Smooth muscle cell (in vitro differentiated cells): ENCODE data around the gene RRP1. TPM values are rescaled to one million over a fixed set of nuclear protein-coding genes. Genes with fewer than 3 reads are reported as not detected.

ENCODE experiments used
- DNase-seq: peaks from one replicate; lab custom pipeline; 2025; ENCODE audit not compliant: unreplicated experiment; lab: John Stamatoyannopoulos, UW
- H2AFZ ChIP-seq: fragments of 200-600 bp; sonication (generic); 2 replicates; pipeline ENCODE4 v1.6.0; 2016; ENCODE audit warnings: antibody characterized with exemption, low read depth, mild to moderate bottlenecking
- H3F3A ChIP-seq: fragments of 200-600 bp; sonication (generic); 2 replicates; pipeline ENCODE4 v1.6.0; 2017; ENCODE audit warnings: antibody characterized with exemption, low read depth
- H3K27ac ChIP-seq: fragments of 200-600 bp; sonication (generic); 2 replicates; pipeline ENCODE4 v1.5.1; 2016; ENCODE audit warnings: low read depth, mild to moderate bottlenecking
- H3K27me3 ChIP-seq: fragments of 200-600 bp; sonication (generic); 2 replicates; pipeline ENCODE4 v1.6.1; 2016; ENCODE audit warnings: low read depth, mild to moderate bottlenecking
- H3K36me3 ChIP-seq: fragments of 200-600 bp; sonication (generic); 2 replicates; pipeline ENCODE4 v1.5.1; 2016; ENCODE audit warnings: low read depth
- H3K4me1 ChIP-seq: fragments of 200-600 bp; sonication (generic); 2 replicates; pipeline ENCODE4 v1.5.1; 2016; ENCODE audit warnings: low read depth
- H3K4me2 ChIP-seq: fragments of 200-600 bp; sonication (generic); 2 replicates; pipeline ENCODE4 v1.6.0; 2016; ENCODE audit warnings: mild to moderate bottlenecking
- H3K4me3 ChIP-seq: fragments of 200-600 bp; sonication (generic); 2 replicates; pipeline ENCODE4 v1.5.1; 2016; ENCODE audit warnings: mild to moderate bottlenecking
- H3K79me2 ChIP-seq: fragments of 200-600 bp; sonication (generic); 2 replicates; pipeline ENCODE4 v1.6.0; 2016; ENCODE audit warnings: low read depth, mild to moderate bottlenecking
- H3K9ac ChIP-seq: fragments of 200-600 bp; sonication (generic); 2 replicates; pipeline ENCODE4 v1.6.0; 2016; ENCODE audit warnings: low read depth
- H3K9me3 ChIP-seq: fragments of 200-600 bp; sonication (generic); replicated peaks from 2 replicates; pipeline ENCODE4 v1.5.1; 2016; ENCODE audit warnings: low read depth
- H4K20me1 ChIP-seq: fragments of 200-600 bp; sonication (generic); 2 replicates; pipeline ENCODE4 v1.6.0; 2016; ENCODE audit warnings: low read depth
- WGBS: methylation state at CpG from one replicate; pipeline ENCODE4 v1.1.7; 2016; ENCODE audit warnings: low lambda C conversion rate; 5-methylcytosine and 5-hydroxymethylcytosine counted together
- polyA plus RNA-seq: library from polyadenylated mRNA; unstranded; fragments of >200 nt; fragmentation: Nextera tagmentation; extraction: Ambion mirVana; gene quantifications from 2 replicates; pipeline ENCODE4 v1.2.1, GENCODE V29; 2016
- total RNA-seq: library from RNA; depleted of rRNA; stranded (reverse); fragments of >200 nt; gene quantifications from 2 replicates; pipeline ENCODE4 v1.2.3, GENCODE V29; 2014
- TF ChIP-seq, protein P1 (sequence below): fragments of 200-600 bp; sonication (generic); IDR thresholded peaks from 2 replicates; pipeline ENCODE4 v1.5.1; 2017; ENCODE audit warnings: borderline replicate concordance, mild to moderate bottlenecking, antibody characterized with exemption; ENCODE audit not compliant: insufficient read depth, poor library complexity, severe bottlenecking

The RRP1 gene
- total and polyA plus RNA-seq, 2 experiments from 2014 or later, result 11.3 to 17.5 TPM

DNA sequence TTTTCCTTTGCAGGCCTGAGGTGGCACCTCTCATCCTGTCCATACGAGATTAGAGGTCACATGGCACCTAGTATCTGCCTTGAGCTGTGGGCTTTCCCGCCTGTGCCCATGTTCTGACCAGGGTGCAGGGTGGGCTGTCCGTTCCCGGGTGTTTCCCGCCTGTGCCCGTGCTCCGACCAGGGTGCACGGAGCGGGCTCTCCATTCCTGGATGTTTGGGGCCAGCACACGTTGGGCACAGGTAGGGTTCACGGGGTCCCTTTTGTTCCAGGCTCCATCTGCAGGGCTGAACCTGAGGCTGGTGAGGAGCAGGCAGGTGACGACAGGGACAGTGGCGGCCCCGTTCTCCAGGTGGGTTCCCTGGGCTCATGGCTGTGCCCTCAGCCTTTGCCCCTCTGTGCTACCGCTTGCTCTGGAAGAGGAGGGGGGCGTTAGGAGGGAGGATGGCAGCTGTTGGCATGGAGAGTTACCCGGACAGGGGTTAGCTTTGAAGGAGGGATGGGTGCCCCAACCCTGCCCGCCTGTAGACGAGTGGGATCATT, 10.0 kb downstream of the RRP1 start:
- no peak overlapping the region for H2AFZ ChIP-seq
- no peak for DNase-seq
- peaks cover 8% of the 10 kb centered on the region for H4K20me1 ChIP-seq
- H3K9me3 ChIP-seq, result no peaks in the 10 kb centered on the region
- no peak overlapping the region for H3K4me3 ChIP-seq
- 97% methylated on average over 19 of the region's 19 CpGs for WGBS
- H3K27ac ChIP-seq, result no peak overlapping the region
- no peaks in the 10 kb centered on the region for H3K36me3 ChIP-seq
- H3K79me2 ChIP-seq, result no peaks in the 10 kb centered on the region
- TF ChIP-seq, protein P1, sequence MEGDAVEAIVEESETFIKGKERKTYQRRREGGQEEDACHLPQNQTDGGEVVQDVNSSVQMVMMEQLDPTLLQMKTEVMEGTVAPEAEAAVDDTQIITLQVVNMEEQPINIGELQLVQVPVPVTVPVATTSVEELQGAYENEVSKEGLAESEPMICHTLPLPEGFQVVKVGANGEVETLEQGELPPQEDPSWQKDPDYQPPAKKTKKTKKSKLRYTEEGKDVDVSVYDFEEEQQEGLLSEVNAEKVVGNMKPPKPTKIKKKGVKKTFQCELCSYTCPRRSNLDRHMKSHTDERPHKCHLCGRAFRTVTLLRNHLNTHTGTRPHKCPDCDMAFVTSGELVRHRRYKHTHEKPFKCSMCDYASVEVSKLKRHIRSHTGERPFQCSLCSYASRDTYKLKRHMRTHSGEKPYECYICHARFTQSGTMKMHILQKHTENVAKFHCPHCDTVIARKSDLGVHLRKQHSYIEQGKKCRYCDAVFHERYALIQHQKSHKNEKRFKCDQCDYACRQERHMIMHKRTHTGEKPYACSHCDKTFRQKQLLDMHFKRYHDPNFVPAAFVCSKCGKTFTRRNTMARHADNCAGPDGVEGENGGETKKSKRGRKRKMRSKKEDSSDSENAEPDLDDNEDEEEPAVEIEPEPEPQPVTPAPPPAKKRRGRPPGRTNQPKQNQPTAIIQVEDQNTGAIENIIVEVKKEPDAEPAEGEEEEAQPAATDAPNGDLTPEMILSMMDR, result no peak
- H3K4me1 ChIP-seq, result no peaks in the 10 kb centered on the region
- H3F3A ChIP-seq, result no peaks in the 10 kb centered on the region
- no peaks in the 10 kb centered on the region for H3K27me3 ChIP-seq
- no peak overlapping the region for H3K4me2 ChIP-seq
- no peak overlapping the region for H3K9ac ChIP-seq

DNA sequence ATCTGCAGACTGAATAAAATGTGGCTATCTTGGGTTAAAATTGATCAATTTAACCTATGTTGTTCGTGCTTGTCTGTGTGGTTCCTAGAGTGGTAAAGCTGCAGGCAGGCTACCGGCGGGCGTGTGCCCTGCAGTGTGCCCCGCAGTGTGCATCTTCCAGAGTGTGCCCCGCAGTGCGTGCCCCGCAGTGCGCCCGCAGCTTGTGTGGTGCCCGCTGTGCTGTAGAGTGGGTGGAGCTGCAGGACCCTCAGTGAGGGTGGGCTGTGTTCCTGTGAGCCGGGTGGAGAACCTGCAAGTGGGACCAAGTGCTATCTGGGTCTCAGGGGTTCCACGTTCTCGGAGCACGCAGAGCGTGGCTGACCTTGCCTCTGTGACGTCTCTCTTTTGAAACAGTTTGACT, 10.7 kb downstream of the RRP1 start:
- WGBS, result 98% methylated on average over 17 of the region's 17 CpGs

DNA sequence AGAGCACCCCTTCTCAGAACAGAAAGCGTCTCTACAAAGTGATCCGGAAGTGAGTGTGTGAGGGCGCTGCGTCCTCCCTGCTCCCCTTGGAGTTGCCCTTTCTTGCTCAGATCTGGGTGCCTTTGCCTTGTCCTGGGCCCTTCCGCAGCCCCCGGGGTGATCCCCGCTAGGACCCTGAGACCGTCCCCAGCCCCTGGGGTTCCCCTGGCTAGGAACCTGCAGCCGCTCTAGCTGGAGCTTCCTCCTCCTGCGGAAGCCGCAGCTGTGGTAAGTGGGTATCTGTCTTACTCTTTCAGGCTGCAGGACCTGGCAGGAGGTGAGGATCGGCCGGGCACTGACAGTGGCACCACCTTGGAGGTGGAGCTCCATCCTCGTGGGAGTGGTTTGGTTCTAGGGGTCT, 11.2 kb downstream of the RRP1 start:
- Histone ChIP-seq H3K27me3 (no peaks in the 10 kb centered on the region), H3K4me1 (no peaks in the 10 kb centered on the region), H3K79me2 (no peaks in the 10 kb centered on the region), H2AFZ (no peak overlapping the region), H3K4me2 (no peak overlapping the region), H3K27ac (no peak overlapping the region), H3K36me3 (no peaks in the 10 kb centered on the region), H3K9ac (no peak overlapping the region), H3K9me3 (no peaks in the 10 kb centered on the region), H4K20me1 (peaks cover 8% of the 10 kb centered on the region), H3F3A (no peaks in the 10 kb centered on the region), H3K4me3 (no peak overlapping the region)
- TF ChIP-seq, protein P1, result no peak
- DNase-seq, result no peak
- WGBS, result 99% methylated on average over 11 of the region's 14 CpGs

More for the DNA sequence above, 10.7 kb downstream of the RRP1 start:
- H3K4me3 ChIP-seq, result no peak overlapping the region
- H3F3A ChIP-seq, result no peaks in the 10 kb centered on the region
- no peak overlapping the region for H3K27ac ChIP-seq
- no peak overlapping the region for H2AFZ ChIP-seq
- no peaks in the 10 kb centered on the region for H3K36me3 ChIP-seq
- H3K4me1 ChIP-seq, result no peaks in the 10 kb centered on the region
- H3K9ac ChIP-seq, result no peak overlapping the region
- TF ChIP-seq, protein P1, result no peak
- H3K9me3 ChIP-seq, result no peaks in the 10 kb centered on the region
- no peak for DNase-seq
- no peak overlapping the region for H3K4me2 ChIP-seq
- no peaks in the 10 kb centered on the region for H3K79me2 ChIP-seq
- no peaks in the 10 kb centered on the region for H3K27me3 ChIP-seq
- H4K20me1 ChIP-seq, result peaks cover 8% of the 10 kb centered on the region
